BLaER1 (cell line): ENCODE data around the gene SNAPC2.
A peak's percentile ranks its signal among the peaks of the same experiment; 100 is the strongest.
"Not testable (repeated sequence)": the region's sequence is repeated elsewhere in the genome, so short reads cannot be mapped to it uniquely, and the experiment has no call there.

Experiments used
- H3K27ac ChIP-seq: shearing (Covaris generic); formaldehyde crosslinking; 2 replicates; pipeline ENCODE4 v1.8.1; 2022
- H3K27me3 ChIP-seq: shearing (Covaris generic); formaldehyde crosslinking; 2 replicates; pipeline ENCODE4 v1.8.1; 2022
- H3K36me3 ChIP-seq: shearing (Covaris generic); formaldehyde crosslinking; 2 replicates; pipeline ENCODE4 v1.8.1; 2022
- H3K4me1 ChIP-seq: shearing (Covaris generic); formaldehyde crosslinking; 2 replicates; pipeline ENCODE4 v1.8.1; 2022
- H3K4me2 ChIP-seq: shearing (Covaris generic); formaldehyde crosslinking; 2 replicates; pipeline ENCODE4 v1.8.1; 2022
- H3K4me3 ChIP-seq: shearing (Covaris generic); formaldehyde crosslinking; 2 replicates; pipeline ENCODE4 v1.8.1; 2022
- H3K9ac ChIP-seq: shearing (Covaris generic); formaldehyde crosslinking; 2 replicates; pipeline ENCODE4 v1.8.1; 2022
- H3K9me3 ChIP-seq: shearing (Covaris generic); formaldehyde crosslinking; 2 replicates; pipeline ENCODE4 v1.8.1; 2022
- H4K20me1 ChIP-seq: shearing (Covaris generic); formaldehyde crosslinking; 2 replicates; pipeline ENCODE4 v1.8.1; 2022
- Cebpa-rat ChIP-seq: shearing (Covaris generic); IDR thresholded peaks from 2 replicates; pipeline ENCODE4 v1.8.1; 2022

The SNAPC2 gene

GRCh38 chr19:7914099-7914498 lies 6.0 kb upstream of the SNAPC2 start:
- H4K20me1 ChIP-seq: peaks cover 99% of the 10 kb centered on the region
- peaks cover 80% of the 10 kb centered on the region for H3K4me1 ChIP-seq
- H3K27me3 ChIP-seq: peaks cover 61% of the 10 kb centered on the region
- no peak overlapping the region for H3K27ac ChIP-seq
- peaks cover 34% of the 10 kb centered on the region for H3K36me3 ChIP-seq
- H3K9me3 ChIP-seq: no peaks in the 10 kb centered on the region
- no peak overlapping the region for H3K4me3 ChIP-seq
- H3K9ac ChIP-seq: no peak overlapping the region
- H3K4me2 ChIP-seq: no peak overlapping the region
- no peak for TF ChIP-seq Cebpa-rat

GRCh38 chr19:7914598-7915045 lies 5.5 kb upstream of the SNAPC2 start, which contains the start of gene TGFBR3L:
TGFBR3L (plus strand) TSS chr19:7914830.
- H3K4me2 ChIP-seq: peak within 1 kb of the TSS; percentile 94
- H3K27ac ChIP-seq: no peak within 1 kb of the TSS
- no peak within 1 kb of the TSS for H3K9ac ChIP-seq
- no peaks in the 10 kb centered on the region for H3K9me3 ChIP-seq
- H3K4me1 ChIP-seq: peaks cover 80% of the 10 kb centered on the region
- H3K36me3 ChIP-seq: peaks cover 30% of the 10 kb centered on the region
- peak within 1 kb of the TSS; percentile 65; the same call in 1 of the 2 replicates for H3K4me3 ChIP-seq
- H3K27me3 ChIP-seq: peaks cover 66% of the 10 kb centered on the region
- no peak for TF ChIP-seq Cebpa-rat
- peaks cover 99% of the 10 kb centered on the region for H4K20me1 ChIP-seq

GRCh38 chr19:7915250-7916102 lies 4.7 kb upstream of the SNAPC2 start:
- Histone ChIP-seq H3K4me2 (peak overlapping the region; percentile 94), H3K36me3 (peaks cover 22% of the 10 kb centered on the region), H3K9me3 (no peaks in the 10 kb centered on the region), H3K9ac (0 out of 2 replicates have a peak overlapping the region, but pooled peaks have one; percentile 55), H4K20me1 (peaks cover 93% of the 10 kb centered on the region), H3K4me1 (peaks cover 75% of the 10 kb centered on the region), H3K4me3 (peak overlapping the region; percentile 65), H3K27ac (no peak overlapping the region), H3K27me3 (peaks cover 70% of the 10 kb centered on the region)
- no peak for TF ChIP-seq Cebpa-rat

DNA sequence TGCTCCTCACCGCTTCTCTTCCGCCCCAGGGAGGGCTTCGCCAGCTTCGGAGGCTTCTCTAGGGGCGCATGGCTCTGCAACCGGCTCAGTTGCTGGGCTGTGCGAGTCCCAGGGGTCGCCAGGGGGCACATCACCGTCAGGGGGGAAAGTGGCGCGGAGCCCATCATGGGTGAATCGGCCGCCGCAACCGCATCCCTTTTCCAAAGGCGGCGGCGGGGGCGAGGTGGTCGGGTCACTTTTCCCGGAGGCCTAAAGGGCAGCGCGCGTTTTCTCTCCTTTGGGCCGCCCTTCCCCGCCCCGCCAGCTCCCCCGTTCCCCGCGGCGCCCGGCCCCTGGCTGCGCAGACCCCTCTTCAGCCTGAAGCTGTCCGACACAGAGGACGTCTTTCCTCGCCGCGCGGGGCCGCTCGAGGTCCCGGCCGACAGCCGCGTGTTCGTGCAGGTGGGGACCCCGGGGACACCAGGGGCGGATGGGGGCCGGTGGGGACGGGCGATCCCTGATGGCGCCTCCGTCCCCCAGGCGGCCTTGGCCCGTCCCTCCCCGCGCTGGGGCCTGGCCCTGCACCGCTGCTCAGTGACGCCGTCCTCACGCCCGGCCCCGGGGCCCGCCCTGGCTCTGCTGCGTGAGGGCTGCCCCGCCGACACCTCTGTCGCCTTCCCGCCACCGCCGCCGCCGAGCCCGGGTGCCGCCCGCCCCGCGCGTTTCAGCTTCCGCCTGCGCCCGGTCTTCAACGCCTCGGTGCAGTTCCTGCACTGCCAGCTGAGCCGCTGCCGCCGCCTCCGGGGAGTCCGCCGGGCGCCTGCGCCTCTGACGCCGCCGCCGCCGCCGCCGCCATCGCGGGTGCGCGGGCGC lies 3.8 kb upstream of the SNAPC2 start:
- Histone ChIP-seq H3K9me3 (no peaks in the 10 kb centered on the region), H3K27me3 (peaks cover 70% of the 10 kb centered on the region), H3K4me3 (peak overlapping the region; percentile 65), H3K36me3 (peaks cover 14% of the 10 kb centered on the region), H4K20me1 (peaks cover 90% of the 10 kb centered on the region), H3K9ac (peak overlapping the region; percentile 55), H3K4me1 (peaks cover 71% of the 10 kb centered on the region), H3K4me2 (peak overlapping the region; percentile 94), H3K27ac (no peak overlapping the region)
- TF ChIP-seq Cebpa-rat: no peak

DNA sequence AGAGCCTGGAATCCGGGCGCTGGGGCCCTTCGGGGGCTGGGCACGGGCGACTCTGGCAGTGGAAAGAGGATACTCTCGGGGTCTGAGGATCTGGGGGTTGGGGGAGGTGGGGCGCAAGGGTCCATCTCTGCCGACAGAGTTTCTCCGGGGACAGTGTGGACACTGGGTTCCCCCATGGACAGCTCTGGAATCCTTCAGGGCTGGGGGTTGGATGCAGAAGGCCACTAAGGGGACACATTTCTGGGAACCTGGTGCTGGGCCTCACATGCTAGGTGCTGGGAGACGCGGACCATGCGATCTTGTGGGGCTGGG lies 3.2 kb upstream of the SNAPC2 start:
- Histone ChIP-seq H3K9me3 (no peaks in the 10 kb centered on the region), H3K27ac (no peak overlapping the region), H3K4me1 (peaks cover 71% of the 10 kb centered on the region), H3K36me3 (peaks cover 12% of the 10 kb centered on the region), H3K4me3 (peak overlapping the region; percentile 65), H3K9ac (no peak overlapping the region), H4K20me1 (peaks cover 90% of the 10 kb centered on the region), H3K27me3 (peaks cover 70% of the 10 kb centered on the region), H3K4me2 (peak overlapping the region; percentile 94)
- TF ChIP-seq Cebpa-rat: no peak

DNA sequence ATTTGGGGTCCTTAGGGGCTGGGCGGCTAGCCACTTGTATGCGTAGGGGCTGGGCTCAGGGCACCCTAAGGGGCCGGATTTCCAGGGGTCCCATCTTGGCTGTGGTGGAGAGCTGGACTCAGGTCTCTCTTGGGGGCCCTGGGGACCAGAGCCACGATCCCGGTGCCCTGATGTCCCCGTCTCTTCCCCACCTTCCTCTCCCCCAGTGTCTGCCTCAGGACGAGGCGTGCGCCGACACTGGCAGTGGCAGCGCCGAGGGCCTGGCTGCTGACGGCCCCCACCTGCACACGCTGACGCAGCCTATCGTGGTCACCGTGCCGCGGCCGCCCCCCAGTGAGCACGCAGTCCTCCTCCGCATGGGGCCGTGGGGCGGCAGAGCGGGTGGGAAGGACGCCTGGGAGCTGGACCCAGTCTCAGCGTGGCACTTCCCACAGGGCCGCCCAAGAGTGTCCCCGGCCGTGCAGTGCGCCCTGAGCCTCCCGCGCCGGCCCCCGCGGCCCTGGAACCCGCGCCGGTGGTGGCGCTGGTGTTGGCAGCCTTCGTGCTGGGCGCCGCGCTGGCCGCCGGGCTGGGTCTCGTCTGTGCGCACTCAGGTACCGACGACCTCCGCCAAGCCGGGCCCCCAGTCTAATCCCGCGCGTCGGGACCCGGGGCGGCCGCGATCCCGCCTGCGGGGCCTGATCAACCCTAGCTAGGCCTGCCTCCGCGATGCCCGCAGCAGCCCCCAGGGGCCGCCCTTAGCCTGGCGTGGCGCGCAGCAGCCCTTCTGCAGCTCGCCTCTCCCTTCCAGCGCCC lies 2.7 kb upstream of the SNAPC2 start:
- Histone ChIP-seq H3K9ac (no peak overlapping the region), H3K27me3 (peaks cover 70% of the 10 kb centered on the region), H4K20me1 (peaks cover 90% of the 10 kb centered on the region), H3K27ac (no peak overlapping the region), H3K9me3 (no peaks in the 10 kb centered on the region), H3K4me2 (peak overlapping the region; percentile 94), H3K4me1 (peaks cover 69% of the 10 kb centered on the region), H3K36me3 (peaks cover 13% of the 10 kb centered on the region), H3K4me3 (peak overlapping the region; percentile 65)
- TF ChIP-seq Cebpa-rat: no peak

DNA sequence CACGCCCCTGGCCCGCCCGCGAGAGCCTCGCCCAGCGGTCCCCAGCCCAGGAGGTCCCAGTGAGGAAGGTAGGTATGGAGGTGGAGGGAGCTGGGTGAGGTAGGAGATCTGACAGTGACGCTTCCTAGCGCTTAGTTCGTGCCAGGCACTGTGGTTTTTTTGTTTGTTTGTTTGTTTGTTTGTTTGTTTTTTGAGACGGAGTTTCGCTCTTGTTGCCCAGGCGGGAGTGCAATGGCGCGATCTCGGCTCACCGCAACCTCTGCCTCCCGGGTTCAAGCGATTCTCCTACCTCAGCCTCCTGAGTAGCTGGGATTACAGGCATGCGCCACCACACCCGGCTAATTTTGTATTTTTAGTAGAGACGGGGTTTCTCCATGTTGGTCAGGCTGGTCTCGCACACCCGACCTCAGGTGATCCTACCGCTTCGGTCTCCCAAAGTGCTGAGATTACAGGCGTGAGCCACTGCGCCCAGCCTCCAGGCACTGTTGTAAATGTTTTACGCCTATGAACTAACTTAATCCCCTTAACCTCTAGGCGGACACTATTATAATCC lies 2.0 kb upstream of the SNAPC2 start:
- peaks cover 63% of the 10 kb centered on the region for H3K4me1 ChIP-seq
- peak overlapping the region; percentile 94 for H3K4me2 ChIP-seq
- H3K27ac ChIP-seq, H3K9me3 ChIP-seq, H3K9ac ChIP-seq: not testable (repeated sequence)
- H3K27me3 ChIP-seq: peaks cover 68% of the 10 kb centered on the region
- peaks cover 90% of the 10 kb centered on the region for H4K20me1 ChIP-seq
- peaks cover 20% of the 10 kb centered on the region for H3K36me3 ChIP-seq
- H3K4me3 ChIP-seq: peak overlapping the region; percentile 65

- Histone ChIP-seq H3K9ac (no peak overlapping the region), H4K20me1 (peaks cover 90% of the 10 kb centered on the region), H3K9me3 (no peaks in the 10 kb centered on the region), H3K36me3 (peaks cover 23% of the 10 kb centered on the region), H3K27me3 (peaks cover 62% of the 10 kb centered on the region), H3K4me3 (no peak overlapping the region), H3K4me2 (peak overlapping the region; percentile 99), H3K4me1 (peaks cover 66% of the 10 kb centered on the region), H3K27ac (no peak overlapping the region)
- no peak for TF ChIP-seq Cebpa-rat
Observed at GRCh38 chr19:7918615-7919421, 1.3 kb upstream of the SNAPC2 start.
